ENCODE measurements around the gene GLE1. TPM values are rescaled to one million over a fixed set of nuclear protein-coding genes. Genes with fewer than 3 reads are reported as not detected.

The GLE1 gene
- 29.7 and 32.2 TPM in 2 replicates for total RNA-seq (2012; rRNA removed)

GRCh38 chr9:128504485-128505413 is at the start of gene GLE1:
GLE1 (plus strand) TSS chr9:128504719; CDS start chr9:128504806, 87 bp downstream.
- peak within 1 kb of the TSS; percentile 90 for H3K4me2 ChIP-seq (ENCODE audit: low read length)
- H3K9me3 ChIP-seq (replicated peaks; ENCODE audit: low read length), result no peaks in the 10 kb centered on the region
- no peaks in the 10 kb centered on the region for H3K27me3 ChIP-seq (ENCODE audit: control insufficient read depth, insufficient read depth, low read length)
- peak within 1 kb of the TSS; percentile 88 for H3K9ac ChIP-seq (ENCODE audit: low read depth, low read length)
- peaks cover 13% of the 10 kb centered on the region for H3K4me1 ChIP-seq (ENCODE audit: control insufficient read depth, insufficient read depth, low read length)
- peak within 1 kb of the TSS; percentile 88 for H3K4me3 ChIP-seq (ENCODE audit: low read length)
- H3K36me3 ChIP-seq (ENCODE audit: insufficient read depth, low read length), result peaks cover 23% of the 10 kb centered on the region

GRCh38 chr9:128454991-128455390 is 49.5 kb upstream of the GLE1 start:
- Histone ChIP-seq H3K27me3 (ENCODE audit: control insufficient read depth, insufficient read depth, low read length) (no peaks in the 10 kb centered on the region), H3K4me3 (ENCODE audit: low read length) (no peak overlapping the region), H3K36me3 (ENCODE audit: insufficient read depth, low read length) (no peaks in the 10 kb centered on the region), H3K9me3 (replicated peaks; ENCODE audit: low read length) (no peaks in the 10 kb centered on the region), H3K4me1 (ENCODE audit: control insufficient read depth, insufficient read depth, low read length) (peaks cover 9% of the 10 kb centered on the region), H3K9ac (ENCODE audit: low read depth, low read length) (no peak overlapping the region), H3K4me2 (ENCODE audit: low read length) (no peak overlapping the region)

GRCh38 chr9:128455849-128456612 is 48.5 kb upstream of the GLE1 start, which contains the start of gene ODF2:
ODF2 (plus strand) TSS chr9:128456006; CDS start chr9:128456092, 86 bp downstream.
- Histone ChIP-seq H3K4me3 (ENCODE audit: low read length) (peak within 1 kb of the TSS; percentile 89), H3K9ac (ENCODE audit: low read depth, low read length) (peak within 1 kb of the TSS; percentile 89), H3K27me3 (ENCODE audit: control insufficient read depth, insufficient read depth, low read length) (no peaks in the 10 kb centered on the region), H3K9me3 (replicated peaks; ENCODE audit: low read length) (no peaks in the 10 kb centered on the region), H3K4me1 (ENCODE audit: control insufficient read depth, insufficient read depth, low read length) (peaks cover 9% of the 10 kb centered on the region), H3K4me2 (ENCODE audit: low read length) (peak within 1 kb of the TSS; percentile 100), H3K36me3 (ENCODE audit: insufficient read depth, low read length) (peaks cover 10% of the 10 kb centered on the region)

GRCh38 chr9:128456613-128457061 is 47.9 kb upstream of the GLE1 start:
- H3K9ac ChIP-seq (ENCODE audit: low read depth, low read length), result peak overlapping the region; percentile 89
- H3K27me3 ChIP-seq (ENCODE audit: control insufficient read depth, insufficient read depth, low read length), result no peaks in the 10 kb centered on the region
- H3K9me3 ChIP-seq (replicated peaks; ENCODE audit: low read length), result no peaks in the 10 kb centered on the region
- peak overlapping the region; percentile 89 for H3K4me3 ChIP-seq (ENCODE audit: low read length)
- H3K4me2 ChIP-seq (ENCODE audit: low read length), result peak overlapping the region; percentile 100
- H3K4me1 ChIP-seq (ENCODE audit: control insufficient read depth, insufficient read depth, low read length), result peaks cover 9% of the 10 kb centered on the region
- H3K36me3 ChIP-seq (ENCODE audit: insufficient read depth, low read length), result peaks cover 13% of the 10 kb centered on the region

- no peaks in the 10 kb centered on the region for H3K27me3 ChIP-seq (ENCODE audit: control insufficient read depth, insufficient read depth, low read length)
Measured at GRCh38 chr9:128457207-128457606, 47.3 kb upstream of the GLE1 start.

GRCh38 chr9:128459011-128459410 is 45.5 kb upstream of the GLE1 start:
- no peaks in the 10 kb centered on the region for H3K9me3 ChIP-seq (replicated peaks; ENCODE audit: low read length)
- H3K4me1 ChIP-seq (ENCODE audit: control insufficient read depth, insufficient read depth, low read length), result peaks cover 9% of the 10 kb centered on the region
- no peak overlapping the region for H3K4me2 ChIP-seq (ENCODE audit: low read length)
- no peak overlapping the region for H3K9ac ChIP-seq (ENCODE audit: low read depth, low read length)
- no peak overlapping the region for H3K4me3 ChIP-seq (ENCODE audit: low read length)
- H3K27me3 ChIP-seq (ENCODE audit: control insufficient read depth, insufficient read depth, low read length), result no peaks in the 10 kb centered on the region
- peaks cover 27% of the 10 kb centered on the region for H3K36me3 ChIP-seq (ENCODE audit: insufficient read depth, low read length)

More at GRCh38 chr9:128457207-128457606, 47.3 kb upstream of the GLE1 start:
- peak overlapping the region; percentile 89 for H3K4me3 ChIP-seq (ENCODE audit: low read length)
- peaks cover 16% of the 10 kb centered on the region for H3K36me3 ChIP-seq (ENCODE audit: insufficient read depth, low read length)
- H3K9me3 ChIP-seq (replicated peaks; ENCODE audit: low read length), result no peaks in the 10 kb centered on the region
- H3K9ac ChIP-seq (ENCODE audit: low read depth, low read length), result peak overlapping the region; percentile 89
- peaks cover 9% of the 10 kb centered on the region for H3K4me1 ChIP-seq (ENCODE audit: control insufficient read depth, insufficient read depth, low read length)
- peak overlapping the region; percentile 100 for H3K4me2 ChIP-seq (ENCODE audit: low read length)

- Histone ChIP-seq H3K4me3 (ENCODE audit: low read length) (no peak overlapping the region), H3K36me3 (ENCODE audit: insufficient read depth, low read length) (peaks cover 19% of the 10 kb centered on the region), H3K27me3 (ENCODE audit: control insufficient read depth, insufficient read depth, low read length) (no peaks in the 10 kb centered on the region)
Measured at GRCh38 chr9:128469070-128469469, 35.4 kb upstream of the GLE1 start.

GRCh38 chr9:128470560-128470959 is 34.0 kb upstream of the GLE1 start:
- H3K9ac ChIP-seq (ENCODE audit: low read depth, low read length), result no peak overlapping the region
- H3K4me3 ChIP-seq (ENCODE audit: low read length), result no peak overlapping the region
- no peaks in the 10 kb centered on the region for H3K27me3 ChIP-seq (ENCODE audit: control insufficient read depth, insufficient read depth, low read length)
- no peak overlapping the region for H3K4me2 ChIP-seq (ENCODE audit: low read length)
- peaks cover 19% of the 10 kb centered on the region for H3K36me3 ChIP-seq (ENCODE audit: insufficient read depth, low read length)
- no peaks in the 10 kb centered on the region for H3K9me3 ChIP-seq (replicated peaks; ENCODE audit: low read length)
- no peaks in the 10 kb centered on the region for H3K4me1 ChIP-seq (ENCODE audit: control insufficient read depth, insufficient read depth, low read length)

More at GRCh38 chr9:128469070-128469469, 35.4 kb upstream of the GLE1 start:
- Histone ChIP-seq H3K9me3 (replicated peaks; ENCODE audit: low read length) (no peaks in the 10 kb centered on the region), H3K9ac (ENCODE audit: low read depth, low read length) (no peak overlapping the region), H3K4me1 (ENCODE audit: control insufficient read depth, insufficient read depth, low read length) (no peaks in the 10 kb centered on the region), H3K4me2 (ENCODE audit: low read length) (no peak overlapping the region)

GRCh38 chr9:128473104-128473503 is 31.4 kb upstream of the GLE1 start:
- Histone ChIP-seq H3K27me3 (ENCODE audit: control insufficient read depth, insufficient read depth, low read length) (no peaks in the 10 kb centered on the region), H3K36me3 (ENCODE audit: insufficient read depth, low read length) (peaks cover 18% of the 10 kb centered on the region), H3K9ac (ENCODE audit: low read depth, low read length) (no peak overlapping the region), H3K4me2 (ENCODE audit: low read length) (no peak overlapping the region), H3K9me3 (replicated peaks; ENCODE audit: low read length) (no peaks in the 10 kb centered on the region), H3K4me1 (ENCODE audit: control insufficient read depth, insufficient read depth, low read length) (no peaks in the 10 kb centered on the region), H3K4me3 (ENCODE audit: low read length) (no peak overlapping the region)

GRCh38 chr9:128475867-128476266 is 28.7 kb upstream of the GLE1 start:
- H3K27me3 ChIP-seq (ENCODE audit: control insufficient read depth, insufficient read depth, low read length), result no peaks in the 10 kb centered on the region
- no peaks in the 10 kb centered on the region for H3K9me3 ChIP-seq (replicated peaks; ENCODE audit: low read length)
- peaks cover 29% of the 10 kb centered on the region for H3K36me3 ChIP-seq (ENCODE audit: insufficient read depth, low read length)
- H3K9ac ChIP-seq (ENCODE audit: low read depth, low read length), result no peak overlapping the region
- H3K4me1 ChIP-seq (ENCODE audit: control insufficient read depth, insufficient read depth, low read length), result no peaks in the 10 kb centered on the region
- no peak overlapping the region for H3K4me3 ChIP-seq (ENCODE audit: low read length)
- H3K4me2 ChIP-seq (ENCODE audit: low read length), result no peak overlapping the region

GRCh38 chr9:128479262-128479661 is 25.3 kb upstream of the GLE1 start:
- H3K4me2 ChIP-seq (ENCODE audit: low read length), result no peak overlapping the region
- no peaks in the 10 kb centered on the region for H3K9me3 ChIP-seq (replicated peaks; ENCODE audit: low read length)
- H3K27me3 ChIP-seq (ENCODE audit: control insufficient read depth, insufficient read depth, low read length), result no peaks in the 10 kb centered on the region
- no peaks in the 10 kb centered on the region for H3K4me1 ChIP-seq (ENCODE audit: control insufficient read depth, insufficient read depth, low read length)
- H3K36me3 ChIP-seq (ENCODE audit: insufficient read depth, low read length), result peaks cover 42% of the 10 kb centered on the region
- no peak overlapping the region for H3K4me3 ChIP-seq (ENCODE audit: low read length)
- H3K9ac ChIP-seq (ENCODE audit: low read depth, low read length), result no peak overlapping the region

All from skeletal muscle satellite cell (primary cell).